GM19099 (cell line): ENCODE results near the gene SUFU.

Experiments used
- POLR2A ChIP-seq: IDR thresholded peaks from 3 replicates; pipeline ENCODE4 v1.6.1; 2011; ENCODE audit warnings: low read depth; ENCODE audit not compliant: insufficient read length; ENCODE audit errors: extremely low read depth

The SUFU gene

DNA sequence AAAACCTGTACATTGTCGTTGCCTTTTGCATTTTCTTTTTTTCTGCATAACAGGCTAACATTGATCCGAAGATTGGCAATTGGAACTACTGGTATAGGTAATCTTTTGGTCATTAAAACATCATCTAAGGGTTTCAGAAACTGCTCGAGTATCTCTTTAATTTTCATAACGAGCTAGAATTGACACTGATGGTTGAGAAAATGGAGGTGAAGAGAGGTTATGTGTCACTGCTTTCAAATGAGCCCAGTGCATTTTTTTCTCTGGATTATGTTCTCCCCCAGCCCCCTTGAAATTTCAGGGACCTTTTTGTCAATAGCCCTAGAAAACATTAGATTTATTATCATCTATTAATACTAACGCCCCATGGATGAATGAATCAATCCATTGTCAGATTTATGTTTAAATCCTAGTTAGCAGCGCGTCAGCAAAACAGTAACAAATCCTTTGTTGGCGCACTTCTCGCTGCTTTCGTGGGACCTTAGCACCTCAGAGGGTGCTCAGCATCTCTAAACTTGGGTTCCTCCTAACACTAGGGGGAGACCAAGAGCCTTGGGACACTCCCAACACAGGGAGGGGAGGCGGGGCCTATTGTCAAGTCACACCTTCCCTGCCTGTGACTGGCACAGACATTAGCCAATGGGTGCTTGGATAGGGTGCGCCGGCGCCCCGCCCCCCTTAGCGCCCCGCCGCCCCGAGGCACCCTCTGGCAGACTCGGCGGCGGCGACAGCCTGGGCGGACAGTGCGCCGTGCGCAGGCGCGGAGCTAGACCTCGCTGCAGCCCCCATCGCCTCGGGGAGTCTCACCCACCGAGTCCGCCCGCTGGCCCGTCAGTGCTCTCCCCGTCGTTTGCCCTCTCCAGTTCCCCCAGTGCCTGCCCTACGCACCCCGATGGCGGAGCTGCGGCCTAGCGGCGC is at the start of gene SUFU:
SUFU (plus strand) TSS at position 709 of the 915 bp plus-strand sequence; CDS start at position 890, 181 bp downstream.
- peak; percentile 81 for TF ChIP-seq POLR2A

DNA sequence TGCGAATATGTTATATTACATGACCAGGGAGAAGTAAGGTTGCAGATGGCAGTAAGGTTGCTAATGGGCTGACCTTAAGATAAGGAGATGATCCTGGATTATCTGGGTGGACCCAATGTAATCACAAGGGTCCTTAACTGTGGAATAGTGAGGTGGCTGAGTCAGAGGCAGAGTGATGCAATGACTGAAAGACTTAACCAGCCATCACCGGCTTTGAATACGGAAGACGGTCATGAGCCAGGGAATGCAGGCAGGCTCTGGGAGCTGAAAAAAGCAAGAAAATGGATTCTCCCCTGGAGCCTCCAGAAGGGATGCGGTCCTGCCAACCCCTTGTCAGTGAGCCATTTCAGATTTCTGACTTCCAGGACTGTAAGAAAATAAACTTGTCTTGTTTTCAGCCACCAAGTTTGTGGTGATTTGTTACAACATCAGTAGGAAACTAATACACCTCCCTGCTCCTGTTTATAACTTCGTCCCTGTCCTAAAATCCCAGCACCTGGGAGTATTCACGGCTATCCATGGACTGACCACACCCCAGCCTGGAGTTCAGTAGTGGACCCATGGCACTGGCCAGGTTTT is 47.8 kb upstream of the SUFU start:
- TF ChIP-seq POLR2A: no peak

DNA sequence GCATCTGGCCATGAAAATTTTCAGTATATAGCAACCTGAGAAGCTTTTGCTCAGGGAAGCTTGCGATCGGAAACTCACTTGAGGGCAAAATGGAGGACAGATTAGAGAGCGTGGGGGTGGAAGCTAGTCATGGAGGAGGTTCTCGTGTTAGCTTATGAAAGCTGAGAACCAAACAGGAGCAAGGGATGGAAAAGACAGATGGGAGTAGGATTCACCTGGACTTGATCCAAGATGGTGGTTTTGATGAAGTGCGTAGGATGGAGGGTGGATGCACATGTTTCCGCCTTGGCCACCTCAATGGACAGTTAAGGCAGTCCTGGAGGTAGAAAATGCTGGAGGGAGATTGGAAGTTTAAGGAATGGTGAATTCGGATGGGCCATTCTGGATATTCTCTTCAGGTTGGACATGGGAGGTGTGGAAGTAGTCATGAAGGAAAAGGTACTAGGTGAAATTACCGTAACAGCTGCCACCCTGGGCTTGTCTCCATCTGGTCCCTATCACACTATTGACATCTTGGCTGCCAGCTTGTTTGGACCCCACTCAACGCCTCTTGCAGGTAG is 46.1 kb upstream of the SUFU start:
- TF ChIP-seq POLR2A: no peak

DNA sequence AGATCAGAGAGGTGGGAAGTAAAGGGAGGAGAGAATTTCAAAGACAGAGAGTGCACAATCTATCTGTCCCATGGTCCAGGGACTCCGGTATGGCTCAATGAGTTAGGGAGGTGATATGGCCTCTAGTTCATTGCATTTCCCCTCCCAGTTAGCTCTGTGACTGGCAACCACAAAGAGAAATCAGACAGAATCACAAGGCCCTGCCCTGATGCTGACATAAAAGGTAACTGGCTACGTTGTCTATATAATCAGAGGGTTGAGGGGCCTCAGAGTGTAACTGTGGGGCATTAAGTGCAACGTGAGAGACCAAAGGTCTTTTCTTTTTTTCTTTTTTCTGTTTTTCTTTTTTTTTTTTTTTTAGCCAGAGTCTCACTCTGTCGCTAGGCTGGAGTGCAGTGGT is 45.1 kb upstream of the SUFU start:
- no peak for TF ChIP-seq POLR2A

DNA sequence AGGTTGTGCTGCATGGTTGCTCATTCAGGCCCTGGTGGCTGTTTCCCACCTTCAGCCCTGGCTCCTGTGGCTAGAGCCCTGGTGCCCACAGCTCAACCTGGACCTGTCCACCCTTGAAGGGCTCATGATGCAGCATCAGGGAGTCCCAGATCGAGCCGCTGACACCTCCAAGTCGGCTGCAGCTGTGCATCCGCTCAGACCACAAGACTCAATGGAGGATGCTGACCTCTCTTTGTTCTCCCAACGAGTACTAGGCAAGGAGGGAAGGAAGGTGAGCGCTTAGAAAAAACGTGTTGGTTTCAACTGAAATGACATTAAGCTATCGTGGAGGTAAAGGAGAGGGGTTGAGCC is 43.0 kb upstream of the SUFU start:
- no peak for TF ChIP-seq POLR2A

DNA sequence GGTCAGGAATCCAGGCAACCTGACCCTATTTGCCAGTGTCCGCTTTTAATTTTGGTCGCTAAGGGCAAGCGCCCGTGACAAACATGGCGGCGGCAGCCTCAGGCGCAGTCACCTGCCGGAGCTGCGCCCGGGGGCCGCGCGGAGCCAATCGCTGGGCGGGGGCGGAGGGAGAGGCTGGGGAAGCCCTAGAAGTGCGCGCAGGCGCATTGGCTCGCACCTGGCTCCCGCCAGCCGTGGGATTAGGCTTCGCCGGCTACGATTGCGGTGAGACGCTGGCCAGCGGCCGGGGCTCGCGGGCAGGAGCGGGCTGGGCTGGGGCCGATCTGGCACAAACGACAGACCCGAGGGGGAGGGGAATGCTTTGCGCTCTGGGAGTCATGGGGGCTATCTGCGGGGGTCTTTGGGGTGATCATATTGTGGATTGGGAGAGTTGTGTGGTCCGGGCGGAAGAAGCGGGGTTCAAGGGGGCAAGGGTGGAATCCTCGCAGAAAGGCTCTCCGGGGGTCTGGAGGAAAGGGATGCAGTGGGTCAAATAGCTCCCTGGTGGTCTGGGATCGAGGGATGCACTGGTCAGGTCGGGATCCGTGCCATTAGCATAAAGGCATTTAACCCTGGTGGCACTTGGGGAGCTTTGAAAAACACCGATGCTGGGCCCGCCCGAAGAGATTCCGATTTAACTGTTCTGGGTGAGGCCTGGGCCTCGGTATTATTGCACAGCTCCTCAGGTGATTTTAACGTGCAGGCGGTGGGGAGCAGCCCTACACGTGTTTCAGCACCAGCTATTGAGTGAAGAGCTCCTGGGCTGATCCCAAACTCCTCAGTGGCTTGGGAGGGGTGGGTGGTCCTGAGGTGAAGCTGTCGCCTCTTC is 42.4 kb upstream of the SUFU start:
- TF ChIP-seq POLR2A: peak; percentile 60

DNA sequence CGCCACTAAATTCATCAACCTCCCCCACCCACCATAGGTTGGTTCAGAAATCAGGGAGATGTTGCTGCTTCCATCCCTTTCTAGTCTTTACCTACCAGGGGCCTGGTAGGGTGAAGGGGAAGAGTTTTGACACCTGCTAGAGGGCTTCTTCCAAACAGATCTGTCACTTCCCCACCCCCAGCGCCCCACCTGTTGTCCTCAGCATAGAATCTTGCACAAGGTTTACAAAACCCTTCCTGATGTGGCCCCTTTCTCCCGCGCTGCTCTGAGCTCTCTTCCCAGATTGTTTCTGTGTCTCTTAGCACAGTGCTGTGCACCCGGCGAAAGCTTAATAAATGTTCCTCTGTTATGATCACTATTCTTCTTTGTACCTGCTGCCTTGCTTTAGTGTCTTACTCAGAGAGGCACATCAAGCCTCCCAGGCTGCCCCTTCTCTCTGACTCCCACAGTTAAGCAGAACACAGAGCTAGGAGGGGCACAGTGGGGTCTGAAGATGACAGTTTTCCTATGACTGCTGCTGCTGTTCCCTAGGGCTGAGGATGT is 41.2 kb upstream of the SUFU start:
- no peak for TF ChIP-seq POLR2A

DNA sequence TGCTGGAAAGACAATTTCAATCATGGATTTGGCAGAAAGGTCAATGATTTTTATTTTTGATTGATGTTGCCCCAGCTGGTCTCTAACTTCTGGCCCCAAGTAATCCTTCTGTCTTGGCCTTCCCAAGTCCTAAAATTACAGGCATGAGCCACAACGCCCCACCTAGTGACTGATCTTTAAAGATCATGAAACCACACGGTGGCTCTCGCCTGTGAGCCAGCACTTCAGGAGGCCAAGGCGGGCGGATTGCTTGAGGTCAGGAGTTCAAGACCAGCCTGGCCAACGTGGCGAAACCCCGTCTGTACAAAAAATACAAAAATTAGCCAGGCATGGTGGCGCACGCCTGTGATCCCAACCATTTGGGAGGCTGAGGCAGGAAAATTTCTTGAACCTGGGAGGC is 39.8 kb upstream of the SUFU start:
- TF ChIP-seq POLR2A: no peak

DNA sequence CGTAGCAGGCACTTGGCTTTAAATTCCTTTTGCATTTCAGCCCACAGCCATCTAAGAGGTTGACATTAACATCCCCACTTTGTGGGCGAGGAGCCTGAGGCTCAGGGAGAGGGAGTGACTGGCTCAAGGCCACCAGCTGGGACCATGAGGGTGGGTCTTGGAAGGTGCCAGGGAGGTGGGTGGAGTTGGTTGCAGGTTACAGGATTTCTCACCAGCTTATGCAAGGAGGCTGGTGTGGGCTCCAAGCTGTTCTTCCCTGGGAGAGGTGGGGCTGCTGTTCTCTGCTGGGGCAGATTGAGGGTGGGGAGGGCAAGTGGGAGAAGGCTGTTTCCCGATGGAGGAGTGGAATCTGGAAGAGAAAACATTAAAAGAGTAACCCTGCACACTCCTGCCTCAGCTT is 38.3 kb upstream of the SUFU start:
- no peak for TF ChIP-seq POLR2A

DNA sequence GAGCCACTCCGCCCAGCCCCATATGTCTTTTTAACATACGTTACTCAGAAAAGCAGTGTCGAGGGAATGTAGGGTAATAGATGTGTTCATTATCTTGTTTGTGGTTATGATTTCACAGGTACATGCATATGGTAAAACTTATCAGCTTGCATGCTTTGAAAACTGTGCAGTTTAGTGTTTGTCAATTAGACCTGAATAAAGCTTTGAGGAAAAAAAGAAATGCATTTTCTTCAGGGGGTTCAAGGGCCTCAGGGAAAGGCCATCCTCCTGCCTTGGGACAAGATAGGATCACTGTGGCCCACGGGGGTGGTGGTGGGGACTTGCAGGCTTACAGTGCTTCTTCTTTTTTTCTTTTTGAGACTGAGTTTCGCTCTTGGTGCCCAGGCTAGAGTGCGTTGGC is 36.5 kb upstream of the SUFU start:
- TF ChIP-seq POLR2A: no peak

DNA sequence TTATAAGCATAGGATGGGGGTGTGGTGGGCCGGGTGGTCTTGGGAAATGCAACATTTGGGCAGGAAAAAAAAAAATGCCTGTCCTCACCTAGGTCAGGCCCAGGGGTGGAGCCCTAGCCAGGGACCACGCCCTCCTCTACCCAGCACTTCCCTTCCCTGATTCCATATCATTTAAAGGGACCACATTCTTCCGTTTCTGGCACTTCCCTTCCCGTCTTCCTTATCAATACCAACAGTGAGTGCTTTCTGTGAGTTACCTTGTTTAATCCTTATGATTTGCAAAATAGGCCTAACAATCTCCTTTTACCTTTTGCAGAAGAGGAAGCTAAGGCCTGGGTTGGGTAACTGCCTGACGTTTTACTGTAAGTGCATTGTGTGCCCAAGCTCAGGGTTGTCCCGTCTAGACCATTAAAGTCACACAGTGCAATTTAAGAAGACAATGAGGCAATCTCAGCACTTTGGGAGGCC is 35.8 kb upstream of the SUFU start:
- TF ChIP-seq POLR2A: no peak

DNA sequence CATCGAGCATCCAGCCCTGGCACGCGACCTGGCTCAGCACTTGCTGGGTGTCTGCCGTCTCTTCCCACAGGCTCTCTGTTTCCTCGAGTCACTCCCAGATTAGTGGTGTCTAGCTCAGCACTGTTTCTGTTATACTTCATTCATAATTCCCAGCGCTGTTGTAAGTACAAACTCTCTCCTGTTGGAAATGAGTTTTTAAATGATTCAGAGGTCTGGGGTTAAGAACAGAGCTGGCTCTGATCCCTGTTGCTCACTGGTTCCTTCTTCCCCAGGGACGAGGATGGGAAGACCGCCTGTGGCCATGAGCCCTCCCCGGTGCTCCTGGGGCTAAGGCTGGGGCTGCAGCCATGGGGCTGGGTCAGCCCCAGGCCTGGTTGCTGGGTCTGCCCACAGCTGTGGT is 35.1 kb upstream of the SUFU start:
- no peak for TF ChIP-seq POLR2A

DNA sequence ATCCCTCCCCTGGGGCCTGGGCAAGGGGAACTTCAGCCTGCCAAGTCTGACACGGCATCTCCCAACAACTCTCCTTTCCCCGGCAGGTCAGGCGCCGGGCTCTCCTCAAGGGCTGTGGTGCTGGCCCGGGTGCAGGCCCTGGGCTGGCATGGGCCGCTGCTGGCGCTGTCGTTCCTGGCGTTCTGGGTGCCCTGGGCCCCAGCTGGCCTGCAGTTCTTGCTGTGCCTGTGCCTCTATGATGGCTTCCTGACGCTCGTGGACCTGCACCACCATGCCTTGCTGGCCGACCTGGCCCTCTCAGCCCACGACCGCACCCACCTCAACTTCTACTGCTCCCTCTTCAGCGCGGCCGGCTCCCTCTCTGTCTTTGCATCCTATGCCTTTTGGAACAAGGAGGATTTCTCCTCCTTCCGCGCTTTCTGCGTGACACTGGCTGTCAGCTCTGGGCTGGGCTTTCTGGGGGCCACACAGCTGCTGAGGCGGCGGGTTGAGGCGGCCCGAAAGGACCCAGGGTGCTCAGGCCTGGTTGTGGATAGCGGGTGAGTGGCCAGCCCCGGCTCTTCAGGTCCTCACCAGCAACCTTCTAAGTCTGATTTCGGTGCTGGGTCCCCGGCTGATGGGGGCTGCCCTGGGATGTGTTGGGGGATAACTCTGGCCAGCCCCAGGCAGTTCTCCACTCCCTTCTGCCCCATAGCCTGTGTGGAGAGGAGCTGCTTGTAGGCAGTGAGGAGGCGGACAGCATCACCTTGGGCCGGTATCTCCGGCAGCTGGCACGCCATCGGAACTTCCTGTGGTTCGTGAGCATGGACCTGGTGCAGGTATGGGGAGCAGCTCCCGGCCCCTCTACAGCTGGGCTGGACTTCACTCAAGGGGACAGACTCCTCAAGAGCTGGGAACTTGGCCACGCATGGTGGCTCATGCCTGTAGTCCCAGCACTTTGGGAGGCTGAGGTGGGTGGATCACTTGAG is 32.9 kb upstream of the SUFU start:
- no peak for TF ChIP-seq POLR2A
